A673 (cell line): Measurements from ENCODE around the gene CDK5RAP2. TPM values are rescaled to one million over a fixed set of nuclear protein-coding genes. Genes with fewer than 3 reads are reported as not detected.

Experiments used
- BruUV-seq: library from RNA; stranded (reverse); fragments of 400-500 nt; replicated peaks from 2 replicates; lab custom pipeline; 2021; lab: Mats Ljungman, UMichigan
- CTCF ChIA-PET: fragments of 300-600 bp; sonication (Branson Sonifier 250); formaldehyde crosslinking; loops from one replicate; lab custom pipeline; 2022; ENCODE audit warnings: antibody characterized with exemption; lab: Charles Lee
- POLR2A ChIA-PET: fragments of 300-600 bp; sonication (Branson Sonifier 250); formaldehyde crosslinking; loops from one replicate; lab custom pipeline; 2022; ENCODE audit warnings: antibody characterized with exemption; ENCODE audit not compliant: low non-redundant PET; lab: Charles Lee
- DNase-seq: peaks from one replicate; pipeline ENCODE4 v3.0.0-alpha.2; 2015; ENCODE audit warnings: low spot score
- H3K27ac ChIP-seq: fragments of 200-600 bp; sonication (generic); 2 replicates; pipeline ENCODE4 v1.5.1; 2016; ENCODE audit warnings: mixed run types, low read depth, mild to moderate bottlenecking, mixed read lengths, antibody characterized with exemption, low read length; ENCODE audit not compliant: poor library complexity, severe bottlenecking
- H3K27me3 ChIP-seq: fragments of 200-600 bp; sonication (generic); replicated peaks from 2 replicates; pipeline ENCODE4 v1.6.1; 2017; ENCODE audit warnings: mixed run types, low read depth, mild to moderate bottlenecking, mixed read lengths, antibody characterized with exemption, low read length; ENCODE audit not compliant: insufficient read depth, poor library complexity
- H3K36me3 ChIP-seq: fragments of 200-600 bp; sonication (generic); 2 replicates; pipeline ENCODE4 v1.6.1; 2016; ENCODE audit warnings: mixed run types, mild to moderate bottlenecking, mixed read lengths, antibody characterized with exemption, low read length; ENCODE audit not compliant: insufficient read depth, poor library complexity, severe bottlenecking
- H3K4me1 ChIP-seq: fragments of 200-600 bp; sonication (generic); 2 replicates; pipeline ENCODE4 v1.6.1; 2017; ENCODE audit warnings: mixed run types, mild to moderate bottlenecking, mixed read lengths, antibody characterized with exemption, low read length; ENCODE audit not compliant: insufficient read depth, poor library complexity, severe bottlenecking
- H3K4me3 ChIP-seq: fragments of 200-600 bp; sonication (generic); 2 replicates; pipeline ENCODE4 v1.5.1; 2016; ENCODE audit warnings: low read depth, mixed run types, mild to moderate bottlenecking, mixed read lengths, low read length; ENCODE audit not compliant: poor library complexity, severe bottlenecking
- H3K9me3 ChIP-seq: fragments of 200-600 bp; sonication (generic); 2 replicates; pipeline ENCODE4 v1.6.1; 2016; ENCODE audit warnings: mixed run types, low read depth, mild to moderate bottlenecking, mixed read lengths, antibody characterized with exemption, low read length; ENCODE audit not compliant: poor library complexity, severe bottlenecking
- CTCF ChIP-seq: fragments of 300-800, 200-600 bp; sonication (generic); conservative IDR thresholded peaks from 2 replicates; pipeline ENCODE4 v1.5.1; 2017; ENCODE audit warnings: low read depth, mild to moderate bottlenecking, antibody characterized with exemption, low read length, moderate library complexity, mixed read lengths
- EZH2 ChIP-seq: fragments of 200-600 bp; sonication (generic); IDR thresholded peaks from 2 replicates; pipeline ENCODE4 v1.6.1; 2017; ENCODE audit warnings: borderline replicate concordance, low read depth, mild to moderate bottlenecking, mixed read lengths, antibody characterized with exemption, low read length; ENCODE audit not compliant: poor library complexity, severe bottlenecking
- intact Hi-C: fragments of 100-400 bp; cut with micrococcal nuclease; formaldehyde crosslinking; loops from one replicate; pipeline ENCODE4 v1.10.0; 2022; ENCODE audit not compliant: unreplicated experiment
- total RNA-seq: library from RNA; stranded (reverse); gene quantifications from 2 replicates; pipeline ENCODE4 v1.2.3, GENCODE V29; 2021

Gene CDK5RAP2
- total RNA-seq, 1 experiment from 2014 or later = 94.5 TPM

DNA sequence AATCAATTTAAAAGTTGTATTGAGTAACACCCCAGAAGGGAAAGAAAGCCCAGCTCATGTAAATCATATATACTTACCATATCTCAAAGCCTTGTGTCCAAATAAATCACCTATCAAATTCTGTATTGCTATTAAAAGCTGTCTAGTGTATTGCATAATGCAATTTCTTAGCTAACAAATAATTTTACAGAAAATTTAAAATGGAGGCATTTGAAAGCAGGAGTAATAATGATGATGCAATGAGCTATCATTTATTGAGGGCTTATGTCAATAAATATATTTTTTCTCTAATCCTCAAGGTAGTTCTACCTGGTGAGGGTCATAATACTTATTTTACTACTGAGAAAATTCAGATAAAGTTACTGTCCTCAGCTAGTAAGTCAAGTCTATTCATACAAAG is 42.8 kb upstream of the CDK5RAP2 start:
- DNase-seq = no peak
- TF ChIP-seq EZH2 = no peak
- no peak for TF ChIP-seq CTCF
- ChIA-PET POLR2A (no interaction called here), CTCF (no interaction called here)
- Histone ChIP-seq H3K27ac (no peak overlapping the region), H3K36me3 (no peaks in the 10 kb centered on the region), H3K4me1 (peaks cover 11% of the 10 kb centered on the region), H3K9me3 (no peaks in the 10 kb centered on the region), H3K4me3 (no peak overlapping the region), H3K27me3 (no peaks in the 10 kb centered on the region)
- no TSS peak for BruUV-seq
- intact Hi-C loops = loop anchor here (5.0 to 10.0 kb wide), 2 partner anchors 90 to 452 kb away; partner anchors contain the start of genes CNTRL and MEGF9

GRCh38 chr9:120621941-120622340 is 42.0 kb upstream of the CDK5RAP2 start:
- intact Hi-C loops = loop anchor here (5.0 to 10.0 kb wide), 2 partner anchors 90 to 453 kb away; partner anchors contain the start of genes CNTRL and MEGF9
- no TSS peak for BruUV-seq
- no peak for TF ChIP-seq EZH2
- no peak for TF ChIP-seq CTCF
- ChIA-PET POLR2A (no interaction called here), CTCF (no interaction called here)
- peaks cover 11% of the 10 kb centered on the region for H3K4me1 ChIP-seq
- DNase-seq = no peak
- no peaks in the 10 kb centered on the region for H3K36me3 ChIP-seq
- no peak overlapping the region for H3K27ac ChIP-seq
- H3K27me3 ChIP-seq = no peaks in the 10 kb centered on the region
- no peak overlapping the region for H3K4me3 ChIP-seq
- no peaks in the 10 kb centered on the region for H3K9me3 ChIP-seq

GRCh38 chr9:120619751-120620655 is 40.0 kb upstream of the CDK5RAP2 start:
- no TSS peak for BruUV-seq
- H3K27me3 ChIP-seq = no peaks in the 10 kb centered on the region
- ChIA-PET POLR2A (no interaction called here), CTCF (interaction anchor here (0.5 to 0.6 kb wide), 3 partner anchors 136 to 841 kb away, joined by 3 to 5 read pairs (median 3); no protein-coding TSS in a partner anchor)
- peaks cover 6% of the 10 kb centered on the region for H3K4me1 ChIP-seq
- no peak overlapping the region for H3K27ac ChIP-seq
- H3K4me3 ChIP-seq = no peak overlapping the region
- intact Hi-C loops = loop anchor here (5.0 to 10.0 kb wide), 3 partner anchors 92 to 455 kb away; partner anchors contain the start of genes CNTRL and MEGF9
- no peaks in the 10 kb centered on the region for H3K9me3 ChIP-seq
- no peak for TF ChIP-seq EZH2
- TF ChIP-seq CTCF = peak; percentile 91
- peak; percentile 76 for DNase-seq
- no peaks in the 10 kb centered on the region for H3K36me3 ChIP-seq
